OCI-M2 (cell line): ENCODE data around the gene GSTCD.
"Not testable (repeated sequence)": the region's sequence is repeated elsewhere in the genome, so short reads cannot be mapped to it uniquely, and the experiment has no call there.

ENCODE experiments used
- DNase-seq: peaks from one replicate; lab custom pipeline; 2025; ENCODE audit not compliant: unreplicated experiment; lab: John Stamatoyannopoulos, UW

GSTCD gene

GRCh38 chr4:105708181-105709080 lies at the start of gene GSTCD, which contains the start of gene INTS12:
Gene GSTCD (plus strand): TSS chr4:105708784. CDS start chr4:105717614, 8,830 bp downstream.
Gene INTS12 (minus strand): TSS chr4:105708689. CDS start chr4:105700005, 8,684 bp downstream.
- peak; percentile 14 for DNase-seq

GRCh38 chr4:105659190-105659589 lies 49.4 kb upstream of the GSTCD start:
- no peak for DNase-seq

- no peak for DNase-seq
Observed at GRCh38 chr4:105661028-105661427, 47.6 kb upstream of the GSTCD start.

- DNase-seq, result no peak
Observed at GRCh38 chr4:105662935-105663675, 45.5 kb upstream of the GSTCD start.

- no peak for DNase-seq
Observed at GRCh38 chr4:105666693-105667092, 41.9 kb upstream of the GSTCD start.

- DNase-seq, result no peak
Observed at GRCh38 chr4:105670684-105671083, 37.9 kb upstream of the GSTCD start.

- no peak for DNase-seq
Observed at GRCh38 chr4:105671301-105671700, 37.3 kb upstream of the GSTCD start.

- no peak for DNase-seq
Observed at GRCh38 chr4:105674011-105674410, 34.6 kb upstream of the GSTCD start.

GRCh38 chr4:105677709-105678108 lies 30.9 kb upstream of the GSTCD start:
- DNase-seq, result no peak

GRCh38 chr4:105679186-105679585 lies 29.4 kb upstream of the GSTCD start:
- no peak for DNase-seq

GRCh38 chr4:105683038-105683437 lies 25.5 kb upstream of the GSTCD start:
- DNase-seq, result no peak

- no peak for DNase-seq
Observed at GRCh38 chr4:105686571-105686970, 22.0 kb upstream of the GSTCD start.

- not testable (repeated sequence) for DNase-seq
Observed at GRCh38 chr4:105694812-105695211, 13.8 kb upstream of the GSTCD start.

- DNase-seq, result not testable (repeated sequence)
Observed at GRCh38 chr4:105695832-105696231, 12.8 kb upstream of the GSTCD start.

GRCh38 chr4:105698607-105699006 lies 10.0 kb upstream of the GSTCD start:
- no peak for DNase-seq

- DNase-seq, result no peak
Observed at GRCh38 chr4:105707782-105708180, 803 bp upstream of the GSTCD start.

- no peak for DNase-seq
Observed at GRCh38 chr4:105709081-105709450, 482 bp downstream of the GSTCD start.

GRCh38 chr4:105710012-105710600 lies 1.5 kb downstream of the GSTCD start:
- no peak for DNase-seq

- no peak for DNase-seq
Observed at GRCh38 chr4:105710678-105711077, 2.1 kb downstream of the GSTCD start.

- no peak for DNase-seq
Observed at GRCh38 chr4:105712766-105713165, 4.2 kb downstream of the GSTCD start.

GRCh38 chr4:105714071-105714521 lies 5.5 kb downstream of the GSTCD start:
- no peak for DNase-seq

GRCh38 chr4:105714932-105715331 lies 6.3 kb downstream of the GSTCD start:
- DNase-seq, result no peak
